Right cardiac atrium (tissue), 5 donors: ENCODE results near the gene PIPOX. TPM values are rescaled to one million over a fixed set of nuclear protein-coding genes. Genes with fewer than 3 reads are reported as not detected.

Source experiments
- ATAC-seq, 2 donors: fragments of 200-7000 bp; cut with Tn5 transposase; one replicate each; pipeline versions ENCODE4 v1.8.0 to v1.9.1; 2020; ENCODE audit warnings: moderate library complexity in 2 of 2, mild to moderate bottlenecking in 1 of 2
- DNase-seq, 3 donors: peaks; one replicate each; pipeline ENCODE4 v3.0.0-alpha.2; 2020
- H3K27ac ChIP-seq: one replicate; pipeline ENCODE4 v1.5.1; 2013; ENCODE audit warnings: mild to moderate bottlenecking, low read length, control low read depth, moderate library complexity
- H3K27me3 ChIP-seq: one replicate; pipeline ENCODE4 v1.6.1; 2013; ENCODE audit not compliant: control insufficient read depth, insufficient read depth
- H3K4me1 ChIP-seq: one replicate; pipeline ENCODE4 v1.6.1; 2013; ENCODE audit warnings: low read length; ENCODE audit not compliant: control insufficient read depth, insufficient read depth
- H3K4me3 ChIP-seq: one replicate; pipeline ENCODE4 v1.5.1; 2013; ENCODE audit warnings: low read length, control low read depth
- H3K9me3 ChIP-seq: one replicate; pipeline ENCODE4 v1.6.1; 2013; ENCODE audit warnings: low read length; ENCODE audit not compliant: control insufficient read depth
- WGBS: extraction: QIAGEN DNeasy Blood & Tissue Kit; methylation state at CpG from one replicate; pipeline ENCODE4 v1.1.7; 2013; 5-methylcytosine and 5-hydroxymethylcytosine counted together
- intact Hi-C, 4 donors: fragments of 100-400 bp; cut with DNase I; formaldehyde crosslinking; loops; one replicate each; pipeline versions ENCODE4 v1.11.0 to v1.14.0; 2022 to 2023
- polyA plus RNA-seq: library from polyadenylated mRNA; stranded (reverse); fragments of 200-250 nt; gene quantifications from one replicate; pipeline ENCODE4 v1.2.3, GENCODE V29; 2013
- total RNA-seq, 4 donors: library from RNA; stranded (reverse); fragmentation: NEBNext Ultra II Directional; extraction: Animal tissue kit (Norgen Biotek cat#: 25700); gene quantifications; one replicate each; pipeline ENCODE4 v1.2.1, GENCODE V29; 2021
- donor health status: healthy with polysubstance abuse.
- donor health status: DM: no; HTN: yes; CAD: no.
- donor health status: DM: no; HTN: no; CAD: no.
- donor health status: DM: no; HTN: yes; CAD: no; lungs with severe emphysema.
- donor health status: DM: yes; HTN: yes; CAD: no.

The PIPOX gene
- total and polyA plus RNA-seq, 5 donors = 0.45 to 1.4 (median 0.58) TPM

DNA sequence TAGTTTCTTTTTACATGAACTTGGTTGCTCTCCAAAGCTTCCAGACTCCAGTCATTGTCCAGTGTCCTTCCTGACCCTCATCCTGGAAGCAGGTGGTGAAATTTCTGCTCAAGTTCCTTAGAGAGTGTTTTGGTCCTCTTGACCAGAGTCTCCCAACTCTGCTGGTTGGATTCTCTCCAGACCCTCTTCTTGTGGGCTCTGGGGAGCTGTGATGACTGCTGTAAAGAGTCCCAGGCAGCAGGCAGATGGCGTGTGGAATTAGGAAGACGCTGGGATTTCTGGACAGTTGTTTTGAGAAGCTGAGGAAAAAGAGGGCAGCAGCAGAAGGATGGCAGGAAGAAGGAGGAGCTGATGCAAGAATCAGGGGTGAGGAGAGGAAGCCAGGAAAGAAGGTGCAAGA lies 35.5 kb upstream of the PIPOX start:
- Histone ChIP-seq H3K4me1 (peaks cover 2% of the 10 kb centered on the region), H3K27me3 (no peaks in the 10 kb centered on the region), H3K27ac (no peak overlapping the region), H3K9me3 (no peaks in the 10 kb centered on the region), H3K4me3 (no peak overlapping the region)
- DNase-seq (no peak), ATAC-seq (no peak)
- intact Hi-C loops = no loop called here
- 24% methylated on average over 2 of the region's 2 CpGs for WGBS

GRCh38 chr17:29007860-29008455 lies 35.0 kb upstream of the PIPOX start:
- ATAC-seq (no peak), DNase-seq (no peak)
- intact Hi-C loops = no loop called here
- WGBS = 63% methylated on average over 2 of the region's 2 CpGs
- Histone ChIP-seq H3K9me3 (no peaks in the 10 kb centered on the region), H3K4me1 (peaks cover 2% of the 10 kb centered on the region), H3K27me3 (no peaks in the 10 kb centered on the region), H3K27ac (no peak overlapping the region), H3K4me3 (no peak overlapping the region)

- Histone ChIP-seq H3K27me3 (no peaks in the 10 kb centered on the region), H3K4me3 (no peak overlapping the region), H3K9me3 (no peaks in the 10 kb centered on the region), H3K4me1 (peaks cover 2% of the 10 kb centered on the region), H3K27ac (no peak overlapping the region)
- WGBS = 77% methylated on average over 3 of the region's 3 CpGs
- ATAC-seq (no peak), DNase-seq (no peak)
- intact Hi-C loops = no loop called here
These were observed 34.4 kb upstream of the PIPOX start for GRCh38 chr17:29008591-29008990.

GRCh38 chr17:29010129-29010528 lies 32.8 kb upstream of the PIPOX start:
- intact Hi-C loops = no loop called here
- WGBS = 42% methylated on average over 3 of the region's 3 CpGs
- ATAC-seq = no peak

DNA sequence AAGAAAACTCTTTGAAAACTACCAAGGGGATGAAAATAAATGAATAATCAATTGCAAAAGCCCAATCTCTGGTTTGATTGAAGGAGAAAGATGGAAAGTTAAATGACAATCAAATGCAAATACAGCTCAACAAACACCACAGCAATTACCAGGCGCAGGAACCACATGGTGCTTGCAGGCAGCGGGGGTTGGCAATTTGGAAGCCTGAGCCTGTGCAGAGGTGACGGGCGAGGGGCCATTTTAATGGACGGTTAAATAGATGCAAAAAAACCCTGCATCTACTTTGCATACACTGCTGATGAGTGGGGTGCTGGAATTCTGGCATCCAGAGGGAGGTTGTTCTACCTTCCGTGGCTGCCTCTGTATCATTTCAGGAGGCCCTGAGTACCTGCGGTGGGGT lies 32.4 kb upstream of the PIPOX start:
- Histone ChIP-seq H3K27me3 (no peaks in the 10 kb centered on the region), H3K27ac (no peak overlapping the region), H3K9me3 (no peaks in the 10 kb centered on the region), H3K4me1 (peaks cover 2% of the 10 kb centered on the region), H3K4me3 (no peak overlapping the region)
- ATAC-seq = no peak
- no peak for DNase-seq
- WGBS = 74% methylated on average over 7 of the region's 7 CpGs
- intact Hi-C loops = no loop called here

More at GRCh38 chr17:29010129-29010528, 32.8 kb upstream of the PIPOX start:
- Histone ChIP-seq H3K27me3 (no peaks in the 10 kb centered on the region), H3K4me3 (no peak overlapping the region), H3K4me1 (peaks cover 2% of the 10 kb centered on the region), H3K27ac (no peak overlapping the region), H3K9me3 (no peaks in the 10 kb centered on the region)
- DNase-seq = no peak

GRCh38 chr17:29012535-29012934 lies 30.4 kb upstream of the PIPOX start:
- DNase-seq = no peak
- WGBS = 85% methylated on average over 1 of the region's 1 CpG
- no peaks in the 10 kb centered on the region for H3K27me3 ChIP-seq
- H3K4me1 ChIP-seq = no peaks in the 10 kb centered on the region
- H3K27ac ChIP-seq = no peak overlapping the region
- no peaks in the 10 kb centered on the region for H3K9me3 ChIP-seq
- intact Hi-C loops = no loop called here
- no peak for ATAC-seq
- H3K4me3 ChIP-seq = no peak overlapping the region

DNA sequence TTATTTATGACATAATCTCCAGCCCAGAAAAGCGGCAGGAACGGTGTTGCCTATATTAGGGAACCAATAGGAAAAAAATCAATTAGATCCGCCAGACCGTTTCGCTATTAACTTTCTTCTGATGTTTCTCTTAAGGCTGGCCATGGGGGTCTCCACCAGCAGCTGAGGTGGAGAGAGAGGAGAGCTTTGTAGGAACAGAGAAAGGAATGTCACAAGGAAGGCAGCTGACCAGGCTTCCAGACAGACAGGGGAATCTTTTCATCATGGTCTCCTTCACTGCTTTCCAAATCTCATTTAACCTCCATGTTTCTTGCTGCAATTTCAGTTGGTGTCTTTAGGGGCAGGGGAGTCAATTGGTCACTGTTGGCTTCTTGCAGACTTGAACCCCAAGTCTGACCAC lies 28.2 kb upstream of the PIPOX start:
- H3K4me1 ChIP-seq = no peaks in the 10 kb centered on the region
- WGBS = 59% methylated on average over 5 of the region's 5 CpGs
- no peak for DNase-seq
- H3K27ac ChIP-seq = no peak overlapping the region
- H3K9me3 ChIP-seq = no peaks in the 10 kb centered on the region
- H3K27me3 ChIP-seq = no peaks in the 10 kb centered on the region
- no peak overlapping the region for H3K4me3 ChIP-seq
- intact Hi-C loops = no loop called here
- no peak for ATAC-seq

- Histone ChIP-seq H3K27ac (no peak overlapping the region), H3K4me3 (no peak overlapping the region), H3K4me1 (no peaks in the 10 kb centered on the region), H3K27me3 (no peaks in the 10 kb centered on the region), H3K9me3 (no peaks in the 10 kb centered on the region)
- intact Hi-C loops = no loop called here
- ATAC-seq (no peak), DNase-seq (no peak)
- WGBS = 64% methylated on average over 13 of the region's 13 CpGs
These were observed 26.4 kb upstream of the PIPOX start for GRCh38 chr17:29016345-29017210.

DNA sequence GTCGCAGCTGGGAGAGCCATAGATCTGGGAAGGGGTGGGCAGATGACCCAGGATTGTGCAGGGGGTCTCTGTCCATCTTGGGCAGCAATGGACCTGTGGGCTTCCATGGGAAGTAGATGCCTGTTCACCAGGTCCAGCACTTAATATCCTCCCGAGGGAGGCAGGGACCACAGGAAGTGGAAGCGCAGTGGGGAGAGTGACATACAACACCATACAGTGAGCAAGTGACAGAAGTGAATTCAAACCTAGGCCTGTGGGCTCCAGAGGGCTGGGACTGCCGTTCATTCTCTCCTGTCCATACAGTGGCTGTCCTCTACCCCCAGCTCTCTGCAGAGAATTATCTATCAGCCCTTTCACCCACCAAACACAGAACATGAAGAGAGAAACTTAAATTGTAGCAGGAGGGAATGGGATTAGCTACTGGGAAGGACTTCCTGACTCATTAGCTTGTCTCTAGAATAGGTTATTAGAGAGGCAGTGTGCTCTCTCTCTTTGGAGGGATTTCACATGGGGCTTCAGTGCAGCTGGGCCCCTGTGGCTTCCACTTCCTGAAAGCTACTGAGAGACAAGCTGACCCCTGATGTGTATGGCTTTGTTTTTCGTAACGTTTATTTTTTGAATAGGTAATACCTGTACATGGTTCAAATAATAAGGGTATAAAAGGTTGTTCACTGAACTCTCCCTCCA lies 24.0 kb upstream of the PIPOX start:
- no peak overlapping the region for H3K4me3 ChIP-seq
- no peaks in the 10 kb centered on the region for H3K27me3 ChIP-seq
- DNase-seq (no peak), ATAC-seq (no peak)
- no peak overlapping the region for H3K27ac ChIP-seq
- 47% methylated on average over 6 of the region's 6 CpGs for WGBS
- H3K4me1 ChIP-seq = no peaks in the 10 kb centered on the region
- intact Hi-C loops = no loop called here
- H3K9me3 ChIP-seq = no peaks in the 10 kb centered on the region

- WGBS = 8% methylated on average over 39 of the region's 39 CpGs
- no peaks in the 10 kb centered on the region for H3K4me1 ChIP-seq
- H3K27ac ChIP-seq = no peak overlapping the region
- H3K4me3 ChIP-seq = no peak overlapping the region
- no peaks in the 10 kb centered on the region for H3K9me3 ChIP-seq
- intact Hi-C loops = no loop called here
- peak in 1 of 3 donors; percentile 48 for DNase-seq
- ATAC-seq = no peak
- no peaks in the 10 kb centered on the region for H3K27me3 ChIP-seq
These were observed 23.3 kb upstream of the PIPOX start for GRCh38 chr17:29019475-29020181.

- Histone ChIP-seq H3K4me3 (no peak overlapping the region), H3K27me3 (no peaks in the 10 kb centered on the region), H3K27ac (no peak overlapping the region), H3K9me3 (no peaks in the 10 kb centered on the region), H3K4me1 (no peaks in the 10 kb centered on the region)
- ATAC-seq = no peak
- intact Hi-C loops = no loop called here
- 77% methylated on average over 8 of the region's 8 CpGs for WGBS
- no peak for DNase-seq
These were observed 22.4 kb upstream of the PIPOX start for GRCh38 chr17:29020576-29020975.
